AG20443 (cell line): Measurements from ENCODE around the gene FTL.
"Not testable (repeated sequence)": the region's sequence is repeated elsewhere in the genome, so short reads cannot be mapped to it uniquely, and the experiment has no call there.

Experiments
- DNase-seq: peaks from one replicate; pipeline ENCODE4 v3.0.0; 2012; ENCODE audit warnings: low spot score, mixed read lengths

Gene FTL

GRCh38 chr19:48965040-48965805 is at the start of gene FTL:
FTL (plus strand) TSS chr19:48965309; CDS start chr19:48965508, 199 bp downstream.
- DNase-seq: peak; percentile 97

GRCh38 chr19:48915757-48916156 is 49.4 kb upstream of the FTL start:
- DNase-seq: no peak

- no peak for DNase-seq
These were observed 47.0 kb upstream of the FTL start for GRCh38 chr19:48918071-48918470.

GRCh38 chr19:48918801-48919247 is 46.3 kb upstream of the FTL start:
- DNase-seq: peak; percentile 49

GRCh38 chr19:48919271-48919670 is 45.8 kb upstream of the FTL start:
- DNase-seq: not testable (repeated sequence)

- DNase-seq: no peak
These were observed 44.2 kb upstream of the FTL start for GRCh38 chr19:48920949-48921348.

- DNase-seq: no peak
These were observed 43.2 kb upstream of the FTL start for GRCh38 chr19:48921721-48922500.

GRCh38 chr19:48922548-48923490 is 42.3 kb upstream of the FTL start:
- DNase-seq: no peak

- no peak for DNase-seq
These were observed 39.8 kb upstream of the FTL start for GRCh38 chr19:48925240-48925843.

GRCh38 chr19:48925890-48926289 is 39.2 kb upstream of the FTL start:
- not testable (repeated sequence) for DNase-seq

GRCh38 chr19:48926909-48927308 is 38.2 kb upstream of the FTL start:
- DNase-seq: peak; percentile 84

- not testable (repeated sequence) for DNase-seq
These were observed 37.4 kb upstream of the FTL start for GRCh38 chr19:48927692-48928091.

GRCh38 chr19:48928164-48929025 is 36.7 kb upstream of the FTL start:
- DNase-seq: no peak

- peak; percentile 69 for DNase-seq
These were observed 31.7 kb upstream of the FTL start, which contains the start of gene DHDH for GRCh38 chr19:48933382-48933932. DHDH (plus strand) TSS chr19:48933699; CDS start chr19:48933722, 23 bp downstream.

GRCh38 chr19:48934837-48935236 is 30.3 kb upstream of the FTL start:
- DNase-seq: no peak

GRCh38 chr19:48935864-48936263 is 29.2 kb upstream of the FTL start:
- DNase-seq: no peak

- DNase-seq: no peak
These were observed 26.9 kb upstream of the FTL start for GRCh38 chr19:48938256-48938655.

- no peak for DNase-seq
These were observed 24.2 kb upstream of the FTL start for GRCh38 chr19:48940902-48941301.

GRCh38 chr19:48943081-48943480 is 22.0 kb upstream of the FTL start:
- DNase-seq: no peak

- no peak for DNase-seq
These were observed 19.7 kb upstream of the FTL start for GRCh38 chr19:48945415-48945814.
